Naive thymus-derived CD8-positive, alpha-beta T cell (primary cell): ENCODE measurements around the gene SLC1A1. TPM values are rescaled to one million over a fixed set of nuclear protein-coding genes. Genes with fewer than 3 reads are reported as not detected.
A peak's percentile ranks its signal among the peaks of the same experiment; 100 is the strongest.

Source experiments
- ATAC-seq, 2 donors: fragments of 150-1000 bp; cut with Tn5 transposase in 1 of 2; sonication (Bioruptor Pico), chemical (Tn5 transposase) in 1 of 2; 1 replicate in 1 of 2; 2 replicates in 1 of 2; pipeline ENCODE4 v1.10.0; 2021; ENCODE audit warnings: mild to moderate bottlenecking in 2 of 2, moderate library complexity in 2 of 2
- POLR2A ChIA-PET: fragments of 350-600 bp; sonication (Branson Sonifier 250); formaldehyde crosslinking; loops from one replicate; lab custom pipeline; 2021; ENCODE audit warnings: antibody characterized with exemption; lab: Charles Lee
- DNase-seq, 10 donors: peaks; one replicate each; pipeline versions ENCODE4 v3.0.0 to v3.0.0-alpha.2; 2020 to 2022
- H3K27ac Mint-ChIP-seq, 10 donors: one replicate each; pipeline ENCODE4 v1.8.0; 2020 to 2022; ENCODE audit warnings: mild to moderate bottlenecking in 10 of 10, mixed read lengths in 10 of 10, moderate library complexity in 4 of 10, inconsistent platforms in 1 of 10
- H3K27me3 Mint-ChIP-seq, 5 donors: one replicate each; pipeline ENCODE4 v1.8.0; 2021 to 2022; ENCODE audit warnings: mixed read lengths in 5 of 5
- H3K36me3 Mint-ChIP-seq, 3 donors: one replicate each; pipeline ENCODE4 v1.8.0; 2020 to 2022; ENCODE audit warnings: mixed read lengths in 3 of 3, mild to moderate bottlenecking in 2 of 3, inconsistent platforms in 1 of 3
- H3K4me1 Mint-ChIP-seq, 4 donors: one replicate each; pipeline ENCODE4 v1.8.0; 2021 to 2022; ENCODE audit warnings: mixed read lengths in 4 of 4
- H3K4me3 Mint-ChIP-seq, 10 donors: one replicate each; pipeline ENCODE4 v1.8.0; 2020 to 2022; ENCODE audit warnings: mild to moderate bottlenecking in 10 of 10, mixed read lengths in 10 of 10, moderate library complexity in 6 of 10, inconsistent platforms in 1 of 10
- H3K9me3 Mint-ChIP-seq, 9 donors: one replicate each; pipeline ENCODE4 v1.8.0; 2020 to 2022; ENCODE audit warnings: mixed read lengths in 9 of 9, mild to moderate bottlenecking in 3 of 9, inconsistent platforms in 1 of 9, moderate library complexity in 1 of 9
- polyA plus RNA-seq, 3 donors: library from polyadenylated mRNA; unstranded; fragments of 300-500 nt; fragmentation: Illumina TruSeq; gene quantifications; one replicate each; pipeline ENCODE4 v1.2.3, GENCODE V29; 2021
- total RNA-seq, 8 experiments: library from RNA in 2 of 8; stranded (reverse) in 2 of 8; gene quantifications; one replicate each; pipeline ENCODE4 v1.2.3 and lab custom pipeline; 2021 to 2026

SLC1A1 gene
- total RNA-seq: not detected
- polyA plus RNA-seq: not detected
- total RNA-seq (lab: John Stamatoyannopoulos, UW): 0 to 0.13 (median 0) reads per million in 6 experiments

GRCh38 chr9:4489919-4490704 is at the start of gene SLC1A1:
TSS of gene SLC1A1 (plus strand) at chr9:4490468. CDS start at chr9:4490680, 212 bp downstream.
- POLR2A ChIA-PET: no interaction called here

GRCh38 chr9:4442806-4443205 is 47.5 kb upstream of the SLC1A1 start:
- H3K27ac Mint-ChIP-seq: no peak overlapping the region
- POLR2A ChIA-PET: no interaction called here

More at GRCh38 chr9:4489919-4490704, at the start of gene SLC1A1:
- Mint-ChIP-seq H3K4me3 (peak within 1 kb of the TSS; percentile 75 to 89 (median 84)), H3K4me1 (peaks cover 20 to 37% (median 29%) of the 10 kb centered on the region in 4 donors), H3K27me3 (peaks cover 26 to 61% (median 38%) of the 10 kb centered on the region in 5 donors), H3K36me3 (no peaks in the 10 kb centered on the region), H3K9me3 (no peaks in the 10 kb centered on the region), H3K27ac (peak within 1 kb of the TSS in 5 of 10 donors; percentile 14 to 88 (median 39))
- ATAC-seq: peak; percentile 65 to 78
- peak in 7 of 10 donors; percentile 1 to 39 (median 25) for DNase-seq

GRCh38 chr9:4443439-4443838 is 46.8 kb upstream of the SLC1A1 start:
- POLR2A ChIA-PET: no interaction called here
- ATAC-seq: no peak
- Mint-ChIP-seq H3K9me3 (peaks cover 0 to 29% (median 11%) of the 10 kb centered on the region in 9 donors), H3K4me1 (peaks cover 0 to 10% (median 6%) of the 10 kb centered on the region in 4 donors), H3K4me3 (no peak overlapping the region), H3K27me3 (peaks cover 3 to 18% (median 5%) of the 10 kb centered on the region in 5 donors), H3K27ac (no peak overlapping the region), H3K36me3 (peaks cover 0 to 23% (median 9%) of the 10 kb centered on the region in 3 donors)
- no peak for DNase-seq

More at GRCh38 chr9:4442806-4443205, 47.5 kb upstream of the SLC1A1 start:
- DNase-seq (no peak), ATAC-seq (no peak)
- Mint-ChIP-seq H3K27me3 (peaks cover 2 to 11% (median 4%) of the 10 kb centered on the region in 5 donors), H3K9me3 (peaks cover 0 to 30% (median 11%) of the 10 kb centered on the region in 9 donors), H3K36me3 (peaks cover 0 to 23% (median 9%) of the 10 kb centered on the region in 3 donors), H3K4me3 (no peak overlapping the region), H3K4me1 (peaks cover 0 to 11% (median 6%) of the 10 kb centered on the region in 4 donors)

GRCh38 chr9:4461437-4461836 is 28.8 kb upstream of the SLC1A1 start:
- Mint-ChIP-seq H3K4me1 (peaks cover 0 to 6% (median 0%) of the 10 kb centered on the region in 4 donors), H3K9me3 (peaks cover 0 to 11% (median 0%) of the 10 kb centered on the region in 9 donors), H3K27me3 (peaks cover 0 to 11% (median 7%) of the 10 kb centered on the region in 5 donors), H3K27ac (no peak overlapping the region), H3K36me3 (peaks cover 0 to 4% (median 4%) of the 10 kb centered on the region in 3 donors), H3K4me3 (no peak overlapping the region)
- POLR2A ChIA-PET: no interaction called here
- DNase-seq (no peak), ATAC-seq (no peak)

- Mint-ChIP-seq H3K27ac (no peak overlapping the region), H3K4me3 (no peak overlapping the region), H3K9me3 (peaks cover 0 to 23% (median 2%) of the 10 kb centered on the region in 9 donors), H3K36me3 (peaks cover 3 to 11% (median 8%) of the 10 kb centered on the region in 3 donors), H3K27me3 (peaks cover 0 to 8% (median 5%) of the 10 kb centered on the region in 5 donors), H3K4me1 (peaks cover 0 to 6% (median 0%) of the 10 kb centered on the region in 4 donors)
- ATAC-seq (no peak), DNase-seq (no peak)
- POLR2A ChIA-PET: no interaction called here
Measured at GRCh38 chr9:4463824-4464223, 26.4 kb upstream of the SLC1A1 start.

- H3K27me3 Mint-ChIP-seq: peaks cover 0 to 4% (median 0%) of the 10 kb centered on the region in 5 donors
Measured at GRCh38 chr9:4464911-4465513, 25.3 kb upstream of the SLC1A1 start.

GRCh38 chr9:4465910-4466309 is 24.4 kb upstream of the SLC1A1 start:
- H3K9me3 Mint-ChIP-seq: peaks cover 0 to 28% (median 2%) of the 10 kb centered on the region in 9 donors
- H3K4me1 Mint-ChIP-seq: peaks cover 0 to 2% (median 0%) of the 10 kb centered on the region in 4 donors

More at GRCh38 chr9:4464911-4465513, 25.3 kb upstream of the SLC1A1 start:
- POLR2A ChIA-PET: no interaction called here
- H3K36me3 Mint-ChIP-seq: peaks cover 3 to 11% (median 9%) of the 10 kb centered on the region in 3 donors
- H3K9me3 Mint-ChIP-seq: peaks cover 0 to 27% (median 2%) of the 10 kb centered on the region in 9 donors
- peaks cover 0 to 2% (median 0%) of the 10 kb centered on the region in 4 donors for H3K4me1 Mint-ChIP-seq
- no peak overlapping the region for H3K4me3 Mint-ChIP-seq
- no peak for ATAC-seq
- DNase-seq: no peak
- H3K27ac Mint-ChIP-seq: no peak overlapping the region

GRCh38 chr9:4475301-4475700 is 15.0 kb upstream of the SLC1A1 start:
- H3K27me3 Mint-ChIP-seq: peaks cover 0 to 2% (median 0%) of the 10 kb centered on the region in 5 donors
- POLR2A ChIA-PET: no interaction called here
- DNase-seq: no peak
- no peak for ATAC-seq
- H3K27ac Mint-ChIP-seq: no peak overlapping the region
- no peaks in the 10 kb centered on the region for H3K4me1 Mint-ChIP-seq
- H3K9me3 Mint-ChIP-seq: peaks cover 0 to 9% (median 3%) of the 10 kb centered on the region in 9 donors
- no peaks in the 10 kb centered on the region for H3K36me3 Mint-ChIP-seq
- H3K4me3 Mint-ChIP-seq: no peak overlapping the region

More at GRCh38 chr9:4465910-4466309, 24.4 kb upstream of the SLC1A1 start:
- Mint-ChIP-seq H3K4me3 (no peak overlapping the region), H3K27me3 (peaks cover 0 to 4% (median 0%) of the 10 kb centered on the region in 5 donors), H3K27ac (no peak overlapping the region), H3K36me3 (peaks cover 3 to 11% (median 9%) of the 10 kb centered on the region in 3 donors)
- ATAC-seq (no peak), DNase-seq (no peak)
- POLR2A ChIA-PET: no interaction called here

- POLR2A ChIA-PET: no interaction called here
- DNase-seq (peak in 3 of 10 donors; percentile 20 to 51 (median 40)), ATAC-seq (peak in 1 of 2 donors; percentile 62)
- Mint-ChIP-seq H3K4me3 (peak overlapping the region in 2 of 10 donors; percentile 2 to 9), H3K27me3 (peaks cover 7 to 25% (median 17%) of the 10 kb centered on the region in 5 donors), H3K9me3 (no peaks in the 10 kb centered on the region), H3K27ac (no peak overlapping the region), H3K4me1 (peaks cover 15 to 27% (median 21%) of the 10 kb centered on the region in 4 donors), H3K36me3 (no peaks in the 10 kb centered on the region)
Measured at GRCh38 chr9:4486176-4486575, 4.1 kb upstream of the SLC1A1 start.

- no peaks in the 10 kb centered on the region for H3K36me3 Mint-ChIP-seq
- POLR2A ChIA-PET: no interaction called here
- no peak for ATAC-seq
- H3K4me1 Mint-ChIP-seq: peaks cover 20 to 37% (median 29%) of the 10 kb centered on the region in 4 donors
- no peaks in the 10 kb centered on the region for H3K9me3 Mint-ChIP-seq
- H3K27ac Mint-ChIP-seq: peak overlapping the region in 1 of 10 donors; percentile 36
- peak overlapping the region; percentile 68 to 85 (median 77) for H3K4me3 Mint-ChIP-seq
- peak in 1 of 10 donors; percentile 4 for DNase-seq
- H3K27me3 Mint-ChIP-seq: peaks cover 26 to 55% (median 36%) of the 10 kb centered on the region in 5 donors
Measured at GRCh38 chr9:4489562-4489918, 728 bp upstream of the SLC1A1 start.

- Mint-ChIP-seq H3K36me3 (no peaks in the 10 kb centered on the region), H3K27me3 (peaks cover 28 to 70% (median 46%) of the 10 kb centered on the region in 5 donors), H3K9me3 (no peaks in the 10 kb centered on the region), H3K4me1 (peaks cover 20 to 36% (median 29%) of the 10 kb centered on the region in 4 donors), H3K4me3 (peak overlapping the region; percentile 75 to 89 (median 83)), H3K27ac (peak overlapping the region in 4 of 10 donors; percentile 14 to 88 (median 56))
- peak; percentile 13 to 33 for ATAC-seq
- peak in 2 of 10 donors; percentile 2 to 13 for DNase-seq
- POLR2A ChIA-PET: interaction anchor here (0.6 kb wide), 1 partner anchor 1459 kb away, joined by 5 read pairs; no protein-coding TSS in a partner anchor
Measured at GRCh38 chr9:4490705-4491625, 697 bp downstream of the SLC1A1 start.
